ENCODE data around the gene SCUBE1.

DNA sequence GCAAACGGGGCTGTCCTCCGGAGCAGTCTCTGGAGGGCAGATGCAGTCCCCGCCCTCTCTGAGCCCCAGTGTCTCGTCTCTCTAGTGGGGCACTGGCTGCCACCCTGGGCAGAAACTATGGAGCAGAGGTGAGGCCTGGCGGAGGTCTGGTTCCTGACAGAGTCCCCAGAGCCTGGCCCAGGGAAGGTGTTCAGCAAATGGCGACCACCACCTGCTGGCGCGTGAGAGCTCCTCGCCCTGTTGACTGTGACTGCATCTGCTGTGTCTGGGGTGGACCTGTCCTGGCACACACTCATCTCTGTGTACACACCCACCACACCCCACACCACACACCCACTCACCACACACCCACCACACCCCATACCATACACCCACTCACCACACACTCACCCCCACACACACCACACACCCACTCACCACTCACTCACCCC, 137.9 kb downstream of the SCUBE1 start:
- TF ChIP-seq CTCF (conservative IDR thresholded peaks at IDR 0.05; ENCODE audit: low read length), result no peak
- no peak for TF ChIP-seq EZH2phosphoT487 (IDR thresholded peaks at IDR 0.05; ENCODE audit: borderline replicate concordance, low read depth, low read length)
